NCI-H1436 (cell line): ENCODE data around the gene CCBE1.

Experiments used
- DNase-seq: peaks from one replicate; lab custom pipeline; 2025; lab: John Stamatoyannopoulos, UW

The CCBE1 gene

DNA sequence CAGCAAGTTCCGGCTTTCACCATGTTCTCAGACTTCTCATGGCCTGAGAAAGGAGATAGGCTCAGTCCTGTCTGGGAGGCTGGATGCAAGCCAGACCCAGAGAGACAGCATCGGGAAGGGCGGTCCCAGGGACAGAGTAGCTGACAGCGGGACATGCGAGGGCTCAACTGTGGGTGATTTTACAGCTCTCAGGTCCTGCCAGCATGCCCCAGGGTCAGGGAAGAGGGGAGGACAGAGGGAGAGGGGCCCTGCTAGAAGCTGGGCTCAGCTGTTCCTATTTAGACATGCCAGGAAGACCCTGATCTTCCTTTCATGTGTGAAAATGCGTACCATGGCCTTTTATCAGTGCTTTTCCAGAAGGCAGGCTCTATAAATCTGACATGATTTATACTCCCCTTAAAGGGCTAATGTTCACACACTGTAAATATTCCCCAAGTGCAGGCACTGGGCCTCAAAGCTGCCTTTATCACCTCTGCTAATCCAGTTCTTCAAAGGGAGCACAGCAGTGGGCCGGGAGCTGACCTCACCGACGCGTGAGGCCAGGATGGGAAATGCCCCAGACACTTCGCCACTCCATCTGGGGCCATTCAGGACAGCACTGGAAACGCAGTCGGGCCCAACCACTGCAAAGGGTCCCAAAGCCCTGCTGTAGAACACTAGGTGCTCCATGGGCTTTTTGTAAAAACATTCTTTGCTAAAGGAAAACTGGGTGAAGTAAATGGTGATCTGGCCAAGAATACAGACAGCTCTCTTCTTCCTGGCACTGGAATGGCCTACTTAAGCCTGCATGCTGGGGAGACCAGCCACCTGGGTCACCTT is 242.1 kb downstream of the CCBE1 start:
- DNase-seq: no peak

DNA sequence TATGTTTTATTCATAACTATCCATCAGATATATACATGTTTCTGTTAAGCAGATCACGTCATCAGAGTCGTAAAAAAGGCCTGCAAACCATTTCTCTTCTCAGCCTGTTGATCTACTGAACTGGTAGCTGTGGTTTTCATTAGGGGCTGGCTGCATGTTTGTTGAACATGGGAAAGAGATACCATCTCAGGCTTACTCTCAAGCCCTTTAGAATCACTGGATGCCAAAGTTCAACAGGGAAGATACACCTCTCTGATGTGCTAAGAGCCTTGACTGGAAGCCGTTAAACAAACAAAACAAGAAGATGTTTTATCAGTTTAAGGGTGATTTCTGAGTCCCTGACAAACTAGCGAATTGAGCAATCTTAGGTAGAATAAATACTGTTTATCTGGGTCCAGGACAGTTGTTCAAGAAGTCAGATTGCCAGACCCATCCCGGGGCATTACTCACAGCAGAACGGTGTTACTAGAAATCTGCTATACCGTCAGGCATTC is 243.7 kb downstream of the CCBE1 start:
- DNase-seq: no peak

DNA sequence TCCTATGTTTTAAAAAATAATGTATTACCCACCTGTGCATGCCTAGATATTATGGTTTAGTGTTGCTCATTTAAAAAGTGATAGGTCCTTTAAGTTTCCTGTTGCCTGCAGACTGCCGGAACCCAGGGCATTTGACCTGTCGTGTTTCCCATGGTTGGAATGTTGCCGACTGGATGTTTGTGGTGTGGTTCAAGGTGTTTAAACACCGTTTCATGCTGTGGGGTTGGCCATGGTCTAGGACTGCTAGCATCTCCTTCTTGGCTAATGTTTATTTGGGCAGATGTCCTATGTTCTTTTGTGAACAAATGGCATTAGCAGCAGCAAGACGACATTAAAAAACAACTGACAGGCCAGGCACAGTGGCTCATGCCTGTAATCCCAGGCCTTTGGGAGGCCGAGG is 245.3 kb downstream of the CCBE1 start:
- DNase-seq: no peak

GRCh38 chr18:59451073-59451472 is 246.2 kb downstream of the CCBE1 start:
- DNase-seq: no peak

DNA sequence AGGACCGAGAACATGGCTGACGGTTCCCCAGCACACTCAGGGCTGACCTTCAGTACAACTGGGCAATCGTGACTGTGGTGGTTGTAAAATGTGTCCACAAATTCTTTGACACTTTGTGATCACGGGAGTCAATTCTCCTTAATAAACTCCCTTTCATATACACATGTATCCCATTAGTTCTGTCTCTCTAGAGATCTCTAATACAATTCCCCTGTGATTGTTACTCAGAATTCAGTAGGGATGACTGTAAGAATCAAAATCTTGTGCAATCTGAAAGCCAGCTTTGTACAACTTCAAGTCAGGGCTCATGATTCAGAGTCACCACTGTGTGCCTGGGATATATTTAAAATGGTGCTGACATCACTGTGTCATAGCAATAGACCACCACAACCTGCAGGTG is 248.7 kb downstream of the CCBE1 start:
- DNase-seq: no peak

GRCh38 chr18:59446012-59446411 is 251.2 kb downstream of the CCBE1 start:
- DNase-seq: no peak

DNA sequence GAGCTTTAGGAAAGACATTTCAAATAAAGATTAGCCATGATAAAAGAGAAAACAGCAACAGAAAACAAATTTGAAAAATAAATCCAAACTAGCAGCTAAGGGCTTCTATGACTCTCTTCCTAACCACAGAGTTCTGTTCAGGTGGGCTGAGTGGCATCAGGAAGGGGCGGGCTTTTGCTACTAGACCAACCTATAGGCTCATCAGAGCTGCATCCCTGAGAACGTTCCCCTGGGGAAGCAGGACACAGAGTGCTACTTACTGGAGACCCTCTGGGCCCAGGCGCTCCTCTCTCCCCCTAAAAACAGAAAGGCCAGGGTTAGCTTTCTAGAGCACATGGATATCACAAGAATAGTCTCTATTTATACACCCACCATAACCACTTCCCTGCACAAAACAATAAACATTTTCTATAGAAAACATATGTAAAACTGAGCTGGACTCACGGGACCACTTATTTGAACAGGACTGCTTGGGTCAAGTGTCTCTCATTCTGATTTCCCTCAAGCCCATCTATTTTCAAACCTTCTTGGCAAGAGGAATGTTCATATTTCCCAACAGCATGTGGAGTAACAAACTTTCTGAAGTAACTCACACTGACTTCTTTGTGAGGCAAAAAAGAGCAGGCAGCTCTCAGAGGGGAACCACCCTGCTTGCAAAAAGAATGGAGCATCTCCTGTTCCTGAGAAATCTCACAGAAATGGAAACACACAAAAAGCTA is 259.2 kb downstream of the CCBE1 start:
- no peak for DNase-seq

DNA sequence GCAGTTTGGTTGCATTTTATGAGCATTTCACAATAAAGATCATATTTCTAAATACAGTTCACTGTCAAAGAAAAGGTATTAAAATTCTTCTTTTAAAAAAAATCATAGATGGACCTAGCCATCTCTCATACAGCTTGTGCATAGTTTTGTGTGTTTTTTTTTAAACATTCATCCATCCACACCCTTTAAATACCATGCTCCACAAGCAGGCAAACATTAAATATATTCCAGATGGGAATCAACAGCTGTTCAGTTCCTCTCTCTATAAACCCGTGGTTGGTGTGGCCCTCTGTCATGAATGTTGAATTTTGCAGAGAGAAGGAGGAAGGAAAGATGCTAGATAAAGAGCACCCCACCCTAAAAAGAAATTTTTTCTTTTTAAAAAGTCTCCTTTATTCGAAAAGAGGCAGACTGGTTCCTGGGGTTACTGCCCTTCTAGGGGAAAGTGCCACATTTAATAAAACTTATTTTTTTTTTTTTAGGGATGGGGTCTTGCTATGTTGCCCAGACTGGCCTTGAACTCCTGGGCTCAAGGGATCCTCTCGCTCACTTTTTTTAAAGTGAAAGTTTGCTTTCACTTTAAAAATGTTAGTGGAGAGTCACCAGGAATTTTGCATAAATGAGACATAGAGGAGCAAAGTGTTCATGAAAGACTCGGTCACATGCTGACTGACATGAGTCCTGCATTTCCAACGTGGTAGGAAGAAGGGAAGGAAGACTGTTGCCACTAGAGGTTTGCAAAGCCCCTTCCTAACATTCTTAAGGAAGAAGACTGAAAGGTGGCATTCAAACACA is 264.2 kb downstream of the CCBE1 start:
- no peak for DNase-seq

GRCh38 chr18:59431131-59431530 is 266.1 kb downstream of the CCBE1 start:
- DNase-seq: no peak

- no peak for DNase-seq
These were observed 267.6 kb downstream of the CCBE1 start for GRCh38 chr18:59429608-59430007.

DNA sequence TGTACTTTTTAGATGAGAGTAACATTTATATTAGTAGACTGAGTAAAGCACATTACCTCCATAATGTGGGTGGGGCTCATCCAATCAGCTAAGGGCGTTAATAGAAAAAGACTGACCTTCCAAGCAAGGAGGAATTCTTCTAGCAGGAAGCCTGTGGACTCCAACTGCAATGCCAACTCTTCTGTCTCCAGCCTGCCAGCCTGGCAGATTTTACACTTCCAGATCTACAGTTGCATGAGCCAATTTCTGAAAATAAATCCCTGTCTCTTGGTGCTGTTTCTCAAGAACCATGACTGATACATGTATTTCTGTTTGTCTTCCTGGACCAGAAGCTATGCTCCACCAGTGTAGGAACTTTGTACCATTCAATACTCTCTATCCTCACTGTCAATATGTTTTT is 269.2 kb downstream of the CCBE1 start:
- no peak for DNase-seq

GRCh38 chr18:59426855-59427254 is 270.4 kb downstream of the CCBE1 start:
- peak; percentile 26 for DNase-seq

DNA sequence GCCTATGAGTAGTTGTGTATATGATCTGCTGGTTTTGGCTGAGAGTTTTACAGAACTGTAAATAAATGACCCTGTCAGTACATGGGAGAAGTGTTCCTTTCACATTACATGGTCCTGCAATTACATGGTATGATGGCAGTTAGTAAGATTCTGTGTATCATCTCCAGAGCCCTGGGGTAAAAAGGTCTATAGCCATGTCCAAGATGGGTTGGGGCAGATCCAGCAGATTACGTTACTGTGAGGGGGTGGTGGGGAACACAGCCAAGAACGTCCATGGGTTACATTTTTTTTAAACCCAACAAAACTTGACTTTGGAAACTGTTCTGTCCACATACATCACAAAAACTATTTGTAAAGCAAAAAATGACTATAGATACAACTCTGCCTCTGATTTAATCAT is 274.0 kb downstream of the CCBE1 start:
- no peak for DNase-seq

DNA sequence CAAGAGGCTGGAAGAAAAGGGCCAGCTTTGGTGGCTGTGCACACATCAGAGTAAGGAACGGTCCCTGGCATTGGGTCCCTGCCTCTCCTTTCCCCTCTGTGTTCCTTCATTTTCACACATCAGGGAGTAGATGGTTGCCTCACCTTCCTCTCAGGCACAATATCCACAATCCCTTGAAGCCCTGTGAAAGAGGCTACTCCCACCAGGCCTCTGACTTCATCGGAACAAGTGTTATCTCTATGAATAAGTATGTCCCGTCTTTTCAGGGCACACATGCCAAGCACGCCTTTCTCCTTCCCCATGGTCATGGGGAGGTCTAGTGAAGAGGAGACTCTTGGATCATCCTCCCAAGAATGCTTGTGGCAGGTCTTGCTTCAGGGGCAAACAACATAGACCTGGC is 277.0 kb downstream of the CCBE1 start:
- no peak for DNase-seq

DNA sequence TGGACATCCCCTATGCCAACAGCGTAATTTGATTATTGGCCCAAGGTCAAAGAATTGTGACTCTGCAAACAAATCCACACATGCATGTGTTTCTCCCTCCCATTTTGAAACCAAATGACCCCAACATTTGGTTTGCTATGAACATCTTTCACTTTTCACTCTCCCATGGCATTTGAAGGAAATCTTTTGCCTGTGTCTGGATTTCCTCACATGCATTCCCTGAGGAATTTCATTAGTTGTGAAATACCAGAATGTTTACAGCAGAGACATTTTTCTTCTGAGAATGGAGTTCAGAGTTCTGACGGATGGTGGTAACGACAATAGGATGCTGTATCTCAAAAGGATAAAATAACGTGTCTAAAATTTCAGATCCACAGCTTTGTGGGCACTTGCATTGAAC is 277.8 kb downstream of the CCBE1 start:
- DNase-seq: no peak

- no peak for DNase-seq
These were observed 280.4 kb downstream of the CCBE1 start for GRCh38 chr18:59416818-59417217.

DNA sequence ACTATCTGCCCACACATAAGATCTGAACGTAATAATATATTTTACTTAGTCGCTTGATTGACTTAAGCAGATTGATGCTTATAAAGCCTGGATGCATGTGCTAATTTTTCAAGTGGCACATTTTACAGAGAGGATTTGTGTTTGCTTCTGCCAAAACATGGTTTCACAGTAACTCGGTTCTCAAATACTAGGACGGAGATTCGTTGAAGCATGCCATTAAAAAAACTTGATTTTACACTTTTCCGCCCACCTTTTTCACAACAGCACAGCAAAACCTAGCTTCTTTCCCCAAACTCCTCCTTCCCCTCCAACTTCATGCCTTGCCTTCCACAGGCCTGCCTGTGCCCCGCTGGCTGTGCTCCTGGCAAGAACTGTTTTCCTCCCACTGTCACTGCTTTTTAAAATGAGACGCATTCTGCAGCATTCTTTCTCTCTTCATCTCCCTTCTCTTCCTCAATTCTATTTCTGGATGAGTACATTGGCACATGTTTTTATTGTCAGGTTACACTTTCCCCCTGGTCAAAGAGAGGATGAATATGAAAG is 283.0 kb downstream of the CCBE1 start:
- DNase-seq: no peak

- peak; percentile 91 for DNase-seq
These were observed 294.7 kb downstream of the CCBE1 start for GRCh38 chr18:59402432-59403090.

- no peak for DNase-seq
These were observed 296.8 kb downstream of the CCBE1 start for GRCh38 chr18:59400407-59400806.

DNA sequence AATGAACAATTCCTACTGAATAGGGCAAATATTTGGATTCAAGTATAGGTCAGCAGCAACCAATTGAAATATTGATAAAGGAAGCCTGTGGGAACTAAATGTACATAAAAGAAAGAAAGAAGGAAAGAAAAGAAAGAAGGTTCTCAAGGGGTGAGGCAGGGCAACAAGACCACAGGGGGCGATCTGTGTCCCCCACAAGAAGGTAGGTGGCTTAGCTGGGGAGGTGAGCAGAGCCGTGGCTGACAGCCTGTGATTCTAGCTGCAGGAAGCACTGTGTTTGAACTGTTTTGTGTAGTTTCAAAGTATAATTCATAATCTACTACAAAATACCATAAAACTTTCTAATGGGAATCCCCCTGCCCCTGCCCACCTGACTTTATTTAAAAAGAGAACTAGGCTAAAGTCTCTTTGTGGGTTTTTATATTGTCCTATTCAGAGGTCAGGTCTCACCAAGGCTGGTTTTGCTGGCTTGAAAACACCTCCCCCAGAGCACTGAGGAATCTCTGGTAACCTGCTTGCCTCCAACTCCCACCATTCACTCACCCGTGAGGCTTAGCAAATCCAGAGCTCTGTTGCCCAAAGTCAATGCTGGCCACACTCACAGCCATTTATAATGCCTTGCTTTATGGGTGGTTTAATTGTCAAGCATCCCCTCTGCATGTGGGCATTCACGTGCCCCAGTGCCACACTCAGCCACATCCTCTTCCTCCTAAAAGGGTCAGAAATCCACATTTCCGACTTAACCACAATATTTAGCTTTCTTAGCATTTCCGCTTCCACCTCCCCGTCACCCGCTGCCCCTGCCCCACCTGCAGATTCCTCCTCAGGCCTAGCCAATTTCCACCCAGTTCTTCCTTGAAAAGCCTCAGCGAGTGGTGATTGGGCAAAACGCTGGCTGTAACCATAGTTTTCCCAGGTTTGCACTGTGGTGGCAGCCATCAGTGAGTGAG is 301.7 kb downstream of the CCBE1 start:
- no peak for DNase-seq

DNA sequence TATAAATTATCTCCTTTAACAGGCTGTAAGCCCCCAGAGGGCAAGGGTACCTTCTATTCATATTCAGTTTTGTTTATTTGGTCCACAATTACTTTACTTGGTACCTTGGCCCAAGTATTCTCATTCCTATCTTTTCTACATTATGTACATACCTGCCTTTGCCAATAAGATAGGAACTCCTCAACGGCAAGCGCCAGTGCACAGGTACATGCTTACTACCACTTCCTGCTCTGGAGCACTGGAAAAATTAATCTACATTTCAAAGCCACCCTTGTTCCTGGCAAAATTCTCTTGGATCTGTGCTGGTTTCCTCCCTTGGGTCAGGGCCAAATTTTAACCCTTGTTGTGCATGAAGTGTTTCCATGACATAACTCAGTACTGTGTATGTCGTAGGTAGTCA is 303.8 kb downstream of the CCBE1 start:
- no peak for DNase-seq
